Heart left ventricle (tissue), 13 donors: ENCODE data around the gene GRIA1.

Experiments used
- POLR2A ChIP-seq, 2 donors: fragments of 450-650 bp; IDR thresholded peaks; one replicate each; pipeline ENCODE4 v1.6.1; 2017; ENCODE audit warnings: antibody characterized with exemption in 2 of 2, mild to moderate bottlenecking in 2 of 2, moderate library complexity in 2 of 2
- TF ChIP-seq, protein P1 (sequence below), 12 donors: fragments of 200-600 bp; sonication (generic) in 4 of 12; IDR thresholded peaks; one replicate each; pipeline versions ENCODE4 v1.5.0 to v1.8.0; 2018 to 2022; ENCODE audit warnings: antibody characterized with exemption in 12 of 12, mild to moderate bottlenecking in 5 of 12
- donor health status: ischemic (EF 13 %, LVEDD 7.1; RV severe dilation, severe dysfunction).
- donor health status: DM: no; HTN: yes; CAD: no.
- donor health status: DM: no; HTN: no; CAD: no.
- donor health status: ischemic (EF 25% LVEDD 6.9; RV normal size, moderate dysfunction).
- donor health status: ischemic (EF 25% LVEDD 5.7; RV mildly dilated, moderate dysfunction).
- donor health status: ischemic (EF 35%, LVEDD 5.7; RV mildly dilated, moderate dysfunction).
- donor health status: nonischemic (EF 11% LVEDD 7.7; RV severe dilation, severe dysfunction).
- donor health status: DM: yes; HTN: yes; CAD: no.
- donor health status: PGD.
- donor health status: ischemic (EF 29% LVEDD 5.4; RV normal size, mild dysfunction).
- donor health status: nonischemic (EF 23%, LVEDD 6.1; RV moderate dilation, normal function).

DNA sequence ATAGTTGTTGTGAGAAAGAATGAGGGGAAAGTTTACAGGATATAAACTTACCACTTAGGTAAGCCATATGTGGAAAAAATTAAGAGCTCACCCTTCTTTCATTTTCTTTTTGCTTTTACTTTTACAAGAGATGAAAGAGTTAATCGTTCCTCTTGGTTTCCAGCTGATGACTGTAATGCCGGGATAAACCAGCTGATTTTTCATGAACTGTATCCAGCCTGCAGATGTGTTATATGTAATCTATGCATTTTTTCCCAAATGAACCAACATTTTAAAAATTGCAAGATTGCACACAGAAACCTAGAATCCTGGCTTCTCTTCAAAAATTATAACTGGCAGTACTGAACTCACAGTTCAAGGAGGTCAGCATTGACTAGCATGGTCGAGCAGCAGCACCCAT is 185.9 kb downstream of the GRIA1 start:
- TF ChIP-seq POLR2A (IDR thresholded peaks at IDR 0.05) = no peak
- TF ChIP-seq, protein P1, sequence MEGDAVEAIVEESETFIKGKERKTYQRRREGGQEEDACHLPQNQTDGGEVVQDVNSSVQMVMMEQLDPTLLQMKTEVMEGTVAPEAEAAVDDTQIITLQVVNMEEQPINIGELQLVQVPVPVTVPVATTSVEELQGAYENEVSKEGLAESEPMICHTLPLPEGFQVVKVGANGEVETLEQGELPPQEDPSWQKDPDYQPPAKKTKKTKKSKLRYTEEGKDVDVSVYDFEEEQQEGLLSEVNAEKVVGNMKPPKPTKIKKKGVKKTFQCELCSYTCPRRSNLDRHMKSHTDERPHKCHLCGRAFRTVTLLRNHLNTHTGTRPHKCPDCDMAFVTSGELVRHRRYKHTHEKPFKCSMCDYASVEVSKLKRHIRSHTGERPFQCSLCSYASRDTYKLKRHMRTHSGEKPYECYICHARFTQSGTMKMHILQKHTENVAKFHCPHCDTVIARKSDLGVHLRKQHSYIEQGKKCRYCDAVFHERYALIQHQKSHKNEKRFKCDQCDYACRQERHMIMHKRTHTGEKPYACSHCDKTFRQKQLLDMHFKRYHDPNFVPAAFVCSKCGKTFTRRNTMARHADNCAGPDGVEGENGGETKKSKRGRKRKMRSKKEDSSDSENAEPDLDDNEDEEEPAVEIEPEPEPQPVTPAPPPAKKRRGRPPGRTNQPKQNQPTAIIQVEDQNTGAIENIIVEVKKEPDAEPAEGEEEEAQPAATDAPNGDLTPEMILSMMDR (IDR thresholded peaks at IDR 0.05) = no peak
